HG03108 (cell line): Measurements from ENCODE around the gene RAB29.
"Not testable (repeated sequence)": the region's sequence is repeated elsewhere in the genome, so short reads cannot be mapped to it uniquely, and the experiment has no call there.

Experiments used
- ATAC-seq: cut with Tn5 transposase; IDR thresholded peaks from one replicate; pipeline ENCODE4 v1.9.1; 2021; ENCODE audit warnings: moderate library complexity; ENCODE audit not compliant: unreplicated experiment

RAB29 gene

DNA sequence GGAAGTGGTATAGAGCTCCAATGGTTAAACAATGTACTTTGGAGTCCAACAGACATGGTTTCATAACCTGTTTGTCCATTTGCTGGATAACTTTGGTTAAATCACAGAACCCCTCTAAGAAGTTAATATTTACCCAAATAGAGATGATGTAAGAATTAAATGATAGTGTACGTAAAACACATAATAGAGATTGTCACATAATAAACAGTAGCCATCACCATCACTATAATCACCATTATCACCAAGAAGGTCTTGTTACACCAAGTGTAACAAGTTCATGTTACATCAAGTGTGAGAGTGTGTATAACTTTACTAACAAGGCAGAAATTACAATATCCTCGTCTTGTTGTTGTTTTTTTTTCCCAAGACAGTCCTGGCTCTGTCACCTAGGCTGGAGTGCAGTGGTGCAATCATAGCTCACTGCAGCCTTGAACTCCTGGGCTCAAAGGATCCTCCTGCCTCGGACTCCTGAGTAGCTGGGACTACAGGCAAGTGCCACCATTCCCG lies 48.6 kb downstream of the RAB29 start:
- no peak for ATAC-seq

DNA sequence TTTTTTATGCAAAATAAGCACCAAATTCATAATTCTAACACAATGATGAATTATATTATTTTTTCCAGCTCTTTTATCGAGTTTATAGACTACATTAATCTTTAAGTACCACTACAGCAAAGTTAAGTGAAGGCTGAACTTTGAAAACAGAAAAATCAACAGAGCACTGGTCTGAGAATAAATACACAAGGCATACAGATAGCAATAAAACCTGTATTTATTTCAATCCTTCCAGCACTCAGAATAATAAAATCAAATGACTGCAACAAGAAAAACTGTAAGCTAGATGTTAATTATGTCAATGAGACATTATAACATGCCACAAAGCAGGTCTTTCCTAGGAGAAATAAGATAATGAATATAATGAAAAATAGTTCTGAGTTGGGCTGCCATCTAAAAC lies 49.8 kb downstream of the RAB29 start:
- no peak for ATAC-seq

DNA sequence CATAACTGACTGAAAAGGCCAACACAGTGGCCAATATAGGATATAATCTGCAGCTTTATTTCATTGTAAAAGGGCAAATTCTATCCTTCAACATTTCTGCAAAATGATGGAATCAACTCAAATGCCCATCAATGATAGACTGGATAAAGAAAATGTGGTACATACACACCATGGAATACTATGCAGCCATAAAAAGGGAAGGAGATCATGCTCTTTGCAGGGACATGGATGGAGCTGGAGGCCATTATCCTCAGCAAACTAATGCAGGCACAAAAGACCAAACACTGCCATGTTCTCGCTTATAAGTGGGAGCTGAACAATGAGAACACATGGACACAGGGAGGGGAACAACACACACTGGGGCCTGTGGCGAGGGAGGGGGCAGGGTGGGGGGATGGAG lies 54.5 kb downstream of the RAB29 start:
- not testable (repeated sequence) for ATAC-seq

DNA sequence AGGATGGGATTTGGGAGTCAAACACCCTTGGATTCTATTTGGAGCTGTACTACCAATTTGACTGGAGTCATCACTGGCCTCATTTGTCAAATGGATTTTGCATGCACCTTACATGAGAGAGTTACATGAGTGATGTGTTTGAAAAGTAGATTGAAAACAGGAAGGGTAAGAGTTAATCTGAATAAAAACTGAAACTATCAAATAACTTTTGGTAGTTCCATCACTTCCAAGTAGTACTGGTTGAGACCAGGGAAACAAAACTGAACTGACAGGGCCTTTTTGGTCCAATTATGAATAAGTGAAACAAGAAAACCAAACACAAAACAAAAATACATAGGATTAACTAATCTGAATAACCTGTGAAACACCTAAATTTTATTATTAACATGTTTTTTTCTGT lies 55.5 kb downstream of the RAB29 start:
- no peak for ATAC-seq

DNA sequence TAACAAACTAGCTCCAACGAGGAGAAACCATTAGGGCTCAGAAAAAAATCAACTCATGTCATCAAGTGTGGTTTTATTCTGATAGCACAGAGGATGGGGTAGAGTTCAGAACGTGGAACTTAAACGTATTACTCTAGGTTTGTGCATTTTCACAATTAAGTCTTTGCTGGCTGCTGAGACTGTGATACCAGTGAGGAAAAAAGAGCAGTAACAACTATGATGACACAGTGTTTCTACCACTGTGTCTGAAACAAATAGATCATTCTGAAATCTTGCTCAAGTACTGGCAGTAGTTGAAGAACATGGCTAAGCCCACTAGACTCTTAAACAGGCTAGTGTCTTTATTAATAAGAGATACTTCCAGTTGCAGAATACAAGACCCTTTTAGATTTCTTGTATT lies 56.3 kb downstream of the RAB29 start:
- no peak for ATAC-seq
